Gastrocnemius medialis (tissue), 4 donors: ENCODE data around the gene SPIB.

Experiments used
- POLR2A ChIP-seq, 2 donors: fragments of 450-650 bp; IDR thresholded peaks; one replicate each; pipeline ENCODE4 v1.6.1; 2017; ENCODE audit warnings: antibody characterized with exemption in 2 of 2, mild to moderate bottlenecking in 2 of 2, moderate library complexity in 2 of 2
- TF ChIP-seq, protein P1 (sequence below), 5 experiments: fragments of 450-650 bp in 3 of 5; fragments of 200-600 bp in 2 of 5; sonication (generic) in 2 of 5; IDR thresholded peaks in 4 of 5; conservative IDR thresholded peaks in 1 of 5; 1 replicate in 4 of 5; 2 replicates in 1 of 5; pipeline ENCODE4 v1.5.1; 2016 to 2019; ENCODE audit warnings: antibody characterized with exemption in 5 of 5, mild to moderate bottlenecking in 3 of 5, moderate library complexity in 3 of 5

DNA sequence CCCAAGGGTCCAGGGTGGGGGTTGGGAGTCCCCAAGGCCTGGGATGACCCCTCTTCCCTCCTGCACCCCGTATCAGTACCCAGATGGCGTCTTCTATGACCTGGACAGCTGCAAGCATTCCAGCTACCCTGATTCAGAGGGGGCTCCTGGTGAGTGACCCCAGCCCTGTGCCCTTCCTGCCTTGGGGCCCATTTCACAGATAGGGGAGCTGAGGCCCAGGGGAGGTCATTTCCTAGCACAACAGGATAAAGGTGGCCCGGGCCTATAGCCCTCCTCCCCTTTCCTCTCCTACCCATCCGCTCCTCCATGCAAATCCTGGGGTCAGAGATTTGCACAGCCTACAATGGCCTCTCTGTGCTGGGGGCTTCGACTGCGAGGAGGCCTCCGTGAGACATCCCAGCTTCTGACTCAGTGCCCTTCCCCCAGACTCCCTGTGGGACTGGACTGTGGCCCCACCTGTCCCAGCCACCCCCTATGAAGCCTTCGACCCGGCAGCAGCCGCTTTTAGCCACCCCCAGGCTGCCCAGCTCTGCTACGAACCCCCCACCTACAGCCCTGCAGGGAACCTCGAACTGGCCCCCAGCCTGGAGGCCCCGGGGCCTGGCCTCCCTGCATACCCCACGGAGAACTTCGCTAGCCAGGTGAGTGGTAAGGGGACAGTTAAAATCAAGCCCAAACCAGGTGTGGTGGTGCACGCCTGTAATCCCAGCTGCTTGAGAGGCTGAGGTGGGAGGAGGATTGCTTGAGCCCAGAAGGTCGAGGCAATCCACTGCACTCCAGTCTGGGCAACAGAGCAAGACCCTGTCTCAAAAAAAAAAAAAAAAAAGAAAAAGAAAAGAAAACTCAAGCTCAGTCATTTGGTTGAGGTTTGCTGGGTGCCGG lies 3.9 kb downstream of the SPIB start:
- TF ChIP-seq, protein P1, sequence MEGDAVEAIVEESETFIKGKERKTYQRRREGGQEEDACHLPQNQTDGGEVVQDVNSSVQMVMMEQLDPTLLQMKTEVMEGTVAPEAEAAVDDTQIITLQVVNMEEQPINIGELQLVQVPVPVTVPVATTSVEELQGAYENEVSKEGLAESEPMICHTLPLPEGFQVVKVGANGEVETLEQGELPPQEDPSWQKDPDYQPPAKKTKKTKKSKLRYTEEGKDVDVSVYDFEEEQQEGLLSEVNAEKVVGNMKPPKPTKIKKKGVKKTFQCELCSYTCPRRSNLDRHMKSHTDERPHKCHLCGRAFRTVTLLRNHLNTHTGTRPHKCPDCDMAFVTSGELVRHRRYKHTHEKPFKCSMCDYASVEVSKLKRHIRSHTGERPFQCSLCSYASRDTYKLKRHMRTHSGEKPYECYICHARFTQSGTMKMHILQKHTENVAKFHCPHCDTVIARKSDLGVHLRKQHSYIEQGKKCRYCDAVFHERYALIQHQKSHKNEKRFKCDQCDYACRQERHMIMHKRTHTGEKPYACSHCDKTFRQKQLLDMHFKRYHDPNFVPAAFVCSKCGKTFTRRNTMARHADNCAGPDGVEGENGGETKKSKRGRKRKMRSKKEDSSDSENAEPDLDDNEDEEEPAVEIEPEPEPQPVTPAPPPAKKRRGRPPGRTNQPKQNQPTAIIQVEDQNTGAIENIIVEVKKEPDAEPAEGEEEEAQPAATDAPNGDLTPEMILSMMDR (IDR thresholded peaks at IDR 0.05 in 4 of 5, conservative IDR thresholded peaks at IDR 0.05 in 1 of 5) = no peak
- no peak for TF ChIP-seq POLR2A (IDR thresholded peaks at IDR 0.05)
